GM12891 (cell line): ENCODE results near the gene KDM5A.

Experiments
- PAX5 ChIP-seq: IDR thresholded peaks from 2 replicates; pipeline ENCODE4 v1.6.1; 2011; ENCODE audit warnings: low read length, moderate library complexity, mild to moderate bottlenecking; ENCODE audit not compliant: insufficient read depth, severe bottlenecking
- POLR2A ChIP-seq: IDR thresholded peaks from 2 replicates; pipeline ENCODE4 v1.6.1; 2011; ENCODE audit warnings: low read depth, low read length, control low read depth
- POLR2AphosphoS5 ChIP-seq: IDR thresholded peaks from 2 replicates; pipeline ENCODE4 v1.6.1; 2011; ENCODE audit warnings: low read depth, low read length, control low read depth
- POU2F2 ChIP-seq: IDR thresholded peaks from 2 replicates; pipeline ENCODE4 v1.6.1; 2011; ENCODE audit warnings: low read depth, mild to moderate bottlenecking, control low read depth, low read length, moderate library complexity
- SPI1 ChIP-seq: IDR thresholded peaks from 2 replicates; pipeline ENCODE4 v1.6.1; 2011; ENCODE audit warnings: low read depth, low read length, control low read depth
- TAF1 ChIP-seq: IDR thresholded peaks from 2 replicates; pipeline ENCODE4 v1.6.1; 2011; ENCODE audit warnings: low read depth, low read length, control low read depth

DNA sequence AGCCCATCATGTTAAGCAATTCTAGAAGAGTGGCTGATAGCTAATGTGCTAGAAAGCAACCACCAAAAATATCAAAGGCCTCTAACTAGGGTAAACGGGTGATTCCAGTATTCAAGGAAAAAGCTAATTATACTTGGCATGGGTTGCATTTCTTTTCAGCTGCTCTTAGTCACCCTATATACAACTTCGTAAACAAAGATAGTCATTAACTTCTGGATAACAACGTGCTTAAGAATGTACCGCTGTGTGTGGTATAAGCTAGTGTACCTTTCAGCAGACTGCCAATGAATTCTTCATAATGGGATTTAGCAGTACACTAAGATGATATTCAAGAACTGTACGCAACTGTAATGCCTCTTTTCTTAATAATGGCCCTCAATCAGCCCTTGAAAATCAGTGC is 84.3 kb downstream of the KDM5A start:
- no peak for TF ChIP-seq POLR2AphosphoS5
- TF ChIP-seq POLR2A, result no peak
- TF ChIP-seq TAF1, result no peak
- no peak for TF ChIP-seq PAX5
- TF ChIP-seq POU2F2, result no peak
- no peak for TF ChIP-seq SPI1
